HL-60 (cell line): ENCODE measurements around the gene LRRC15.

ENCODE experiments used
- TF ChIP-seq, protein P1 (sequence below): IDR thresholded peaks from 2 replicates; pipeline ENCODE4 v1.6.1; 2012; ENCODE audit warnings: low read depth; ENCODE audit not compliant: insufficient replicate concordance
- TF ChIP-seq, protein P2 (sequence below): IDR thresholded peaks from one replicate; pipeline ENCODE4 v1.5.1; 2011; ENCODE audit warnings: low read length, control low read depth, inconsistent platforms; ENCODE audit not compliant: insufficient read depth

DNA sequence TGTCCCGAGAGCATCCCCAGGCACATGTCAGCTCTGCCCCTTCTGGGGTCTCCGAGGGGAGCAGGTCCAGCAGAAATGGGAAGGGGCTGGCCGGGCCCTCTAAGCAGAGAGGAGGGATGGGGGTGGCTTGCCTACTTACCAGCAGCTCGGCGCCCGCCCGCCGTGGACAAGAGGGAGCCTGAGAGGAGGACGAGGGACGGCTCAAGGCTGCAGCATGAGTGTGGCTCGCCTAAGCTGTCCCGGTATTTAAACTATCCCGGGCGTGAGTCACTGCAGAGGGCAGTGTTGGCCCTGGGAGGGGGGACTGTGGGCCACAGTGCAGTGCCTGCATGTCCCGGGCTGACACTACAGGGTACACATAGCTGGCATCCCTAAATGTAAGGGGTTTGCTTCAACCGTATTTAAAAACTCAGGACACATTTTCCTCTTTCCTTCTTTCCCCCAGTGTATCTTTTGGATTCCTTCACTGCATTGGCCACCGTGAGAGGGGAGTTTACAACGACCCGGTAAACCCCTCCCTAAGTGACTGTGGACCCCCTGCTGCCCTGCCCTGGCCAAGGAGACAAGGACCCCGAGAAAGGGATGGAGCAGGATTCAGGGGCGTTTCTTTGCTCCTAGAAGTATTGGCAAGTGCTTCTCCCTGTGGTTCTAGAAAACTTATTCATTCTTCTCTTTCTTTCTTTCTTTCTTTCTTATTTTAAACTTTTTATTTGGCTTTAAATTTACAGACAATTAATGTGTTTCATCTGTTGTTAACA is at the start of gene LRRC15:
- TF ChIP-seq, protein P1, sequence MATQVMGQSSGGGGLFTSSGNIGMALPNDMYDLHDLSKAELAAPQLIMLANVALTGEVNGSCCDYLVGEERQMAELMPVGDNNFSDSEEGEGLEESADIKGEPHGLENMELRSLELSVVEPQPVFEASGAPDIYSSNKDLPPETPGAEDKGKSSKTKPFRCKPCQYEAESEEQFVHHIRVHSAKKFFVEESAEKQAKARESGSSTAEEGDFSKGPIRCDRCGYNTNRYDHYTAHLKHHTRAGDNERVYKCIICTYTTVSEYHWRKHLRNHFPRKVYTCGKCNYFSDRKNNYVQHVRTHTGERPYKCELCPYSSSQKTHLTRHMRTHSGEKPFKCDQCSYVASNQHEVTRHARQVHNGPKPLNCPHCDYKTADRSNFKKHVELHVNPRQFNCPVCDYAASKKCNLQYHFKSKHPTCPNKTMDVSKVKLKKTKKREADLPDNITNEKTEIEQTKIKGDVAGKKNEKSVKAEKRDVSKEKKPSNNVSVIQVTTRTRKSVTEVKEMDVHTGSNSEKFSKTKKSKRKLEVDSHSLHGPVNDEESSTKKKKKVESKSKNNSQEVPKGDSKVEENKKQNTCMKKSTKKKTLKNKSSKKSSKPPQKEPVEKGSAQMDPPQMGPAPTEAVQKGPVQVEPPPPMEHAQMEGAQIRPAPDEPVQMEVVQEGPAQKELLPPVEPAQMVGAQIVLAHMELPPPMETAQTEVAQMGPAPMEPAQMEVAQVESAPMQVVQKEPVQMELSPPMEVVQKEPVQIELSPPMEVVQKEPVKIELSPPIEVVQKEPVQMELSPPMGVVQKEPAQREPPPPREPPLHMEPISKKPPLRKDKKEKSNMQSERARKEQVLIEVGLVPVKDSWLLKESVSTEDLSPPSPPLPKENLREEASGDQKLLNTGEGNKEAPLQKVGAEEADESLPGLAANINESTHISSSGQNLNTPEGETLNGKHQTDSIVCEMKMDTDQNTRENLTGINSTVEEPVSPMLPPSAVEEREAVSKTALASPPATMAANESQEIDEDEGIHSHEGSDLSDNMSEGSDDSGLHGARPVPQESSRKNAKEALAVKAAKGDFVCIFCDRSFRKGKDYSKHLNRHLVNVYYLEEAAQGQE, result no peak
- TF ChIP-seq, protein P2, sequence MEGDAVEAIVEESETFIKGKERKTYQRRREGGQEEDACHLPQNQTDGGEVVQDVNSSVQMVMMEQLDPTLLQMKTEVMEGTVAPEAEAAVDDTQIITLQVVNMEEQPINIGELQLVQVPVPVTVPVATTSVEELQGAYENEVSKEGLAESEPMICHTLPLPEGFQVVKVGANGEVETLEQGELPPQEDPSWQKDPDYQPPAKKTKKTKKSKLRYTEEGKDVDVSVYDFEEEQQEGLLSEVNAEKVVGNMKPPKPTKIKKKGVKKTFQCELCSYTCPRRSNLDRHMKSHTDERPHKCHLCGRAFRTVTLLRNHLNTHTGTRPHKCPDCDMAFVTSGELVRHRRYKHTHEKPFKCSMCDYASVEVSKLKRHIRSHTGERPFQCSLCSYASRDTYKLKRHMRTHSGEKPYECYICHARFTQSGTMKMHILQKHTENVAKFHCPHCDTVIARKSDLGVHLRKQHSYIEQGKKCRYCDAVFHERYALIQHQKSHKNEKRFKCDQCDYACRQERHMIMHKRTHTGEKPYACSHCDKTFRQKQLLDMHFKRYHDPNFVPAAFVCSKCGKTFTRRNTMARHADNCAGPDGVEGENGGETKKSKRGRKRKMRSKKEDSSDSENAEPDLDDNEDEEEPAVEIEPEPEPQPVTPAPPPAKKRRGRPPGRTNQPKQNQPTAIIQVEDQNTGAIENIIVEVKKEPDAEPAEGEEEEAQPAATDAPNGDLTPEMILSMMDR, result no peak
